CD4-positive, CD25-positive, alpha-beta regulatory T cell (primary cell): Measurements from ENCODE around the gene MAP2. TPM values are rescaled to one million over a fixed set of nuclear protein-coding genes. Genes with fewer than 3 reads are reported as not detected.
A peak's percentile ranks its signal among the peaks of the same experiment; 100 is the strongest.

Source experiments
- ATAC-seq, 2 donors: fragments of 150-1000 bp; cut with Tn5 transposase; one replicate each; pipeline ENCODE4 v1.10.0; 2021; ENCODE audit warnings: low read depth in 2 of 2, moderate number of reproducible peaks in 2 of 2, moderate library complexity in 1 of 2
- DNase-seq, 3 donors: peaks; one replicate each; pipeline versions ENCODE4 v3.0.0 to v3.0.0-alpha.2; 2012 to 2022; ENCODE audit warnings: mixed read lengths in 1 of 3
- H3K27ac ChIP-seq: one replicate; pipeline ENCODE4 v1.7.0; 2013; ENCODE audit warnings: mild to moderate bottlenecking, low read length; ENCODE audit not compliant: insufficient read depth, poor library complexity, severe bottlenecking
- H3K27me3 ChIP-seq: one replicate; pipeline ENCODE4 v1.7.0; 2013; ENCODE audit warnings: low read length; ENCODE audit not compliant: control insufficient read depth, insufficient read depth
- H3K36me3 ChIP-seq: one replicate; pipeline ENCODE4 v1.7.0; 2013; ENCODE audit warnings: mild to moderate bottlenecking, low read length, moderate library complexity; ENCODE audit not compliant: control insufficient read depth, insufficient read depth
- H3K4me1 ChIP-seq: 2 replicates; pipeline ENCODE4 v1.7.0; 2013; ENCODE audit warnings: mild to moderate bottlenecking, low read length; ENCODE audit not compliant: insufficient read depth, control insufficient read depth, poor library complexity, severe bottlenecking
- H3K4me3 ChIP-seq: one replicate; pipeline ENCODE4 v1.7.0; 2013; ENCODE audit warnings: low read depth, mild to moderate bottlenecking, low read length, moderate library complexity
- H3K9me3 ChIP-seq, 2 experiments: 1 replicate in 1 of 2; 2 replicates in 1 of 2; pipeline ENCODE4 v1.7.0; 2013; ENCODE audit warnings: low read length in 2 of 2, mild to moderate bottlenecking in 1 of 2, moderate library complexity in 1 of 2; ENCODE audit not compliant: control insufficient read depth in 2 of 2
- H3K27ac Mint-ChIP-seq, 3 donors: one replicate each; pipeline ENCODE4 v1.8.0; 2020 to 2022; ENCODE audit warnings: mild to moderate bottlenecking in 3 of 3, mixed read lengths in 3 of 3, moderate library complexity in 2 of 3
- H3K27me3 Mint-ChIP-seq: one replicate; pipeline ENCODE4 v1.8.0; 2022; ENCODE audit warnings: mild to moderate bottlenecking, mixed read lengths
- H3K36me3 Mint-ChIP-seq: one replicate; pipeline ENCODE4 v1.8.0; 2020; ENCODE audit warnings: mixed read lengths
- H3K4me1 Mint-ChIP-seq, 4 donors: one replicate each; pipeline ENCODE4 v1.8.0; 2020 to 2022; ENCODE audit warnings: mixed read lengths in 4 of 4, mild to moderate bottlenecking in 1 of 4
- H3K4me3 Mint-ChIP-seq, 4 donors: one replicate each; pipeline ENCODE4 v1.8.0; 2020 to 2022; ENCODE audit warnings: mild to moderate bottlenecking in 4 of 4, mixed read lengths in 4 of 4, moderate library complexity in 3 of 4
- H3K9me3 Mint-ChIP-seq, 7 donors: one replicate each; pipeline ENCODE4 v1.8.0; 2020 to 2022; ENCODE audit warnings: mixed read lengths in 7 of 7, mild to moderate bottlenecking in 3 of 7, moderate library complexity in 2 of 7
- polyA plus RNA-seq, 4 donors: library from polyadenylated mRNA; unstranded; fragments of 300-500 nt; fragmentation: Illumina TruSeq; gene quantifications; one replicate each; pipeline ENCODE4 v1.2.3, GENCODE V29; 2021
- total RNA-seq: library from RNA; stranded (reverse); gene quantifications from one replicate; pipeline ENCODE4 v1.2.3, GENCODE V29; 2022

The MAP2 gene
- total and polyA plus RNA-seq, 5 donors from 2014 or later, result 0.16 to 1.1 TPM; not detected in 3

- no peaks in the 10 kb centered on the region for H3K4me1 Mint-ChIP-seq
- no peaks in the 10 kb centered on the region for H3K36me3 Mint-ChIP-seq
- no peak for DNase-seq
- Histone ChIP-seq H3K9me3 (no peaks in the 10 kb centered on the region), H3K27me3 (no peaks in the 10 kb centered on the region), H3K4me1 (no peaks in the 10 kb centered on the region), H3K36me3 (no peaks in the 10 kb centered on the region), H3K27ac (no peak overlapping the region), H3K4me3 (no peak overlapping the region)
- H3K4me3 Mint-ChIP-seq, result no peak overlapping the region
- H3K9me3 Mint-ChIP-seq, result peaks cover 0 to 4% (median 0%) of the 10 kb centered on the region in 7 donors
- peaks cover 4% of the 10 kb centered on the region for H3K27me3 Mint-ChIP-seq
- no peak overlapping the region for H3K27ac Mint-ChIP-seq
- no peak for ATAC-seq
Observed at GRCh38 chr2:209687323-209687969, 263.6 kb downstream of the MAP2 start.

- Mint-ChIP-seq H3K36me3 (no peaks in the 10 kb centered on the region), H3K27ac (no peak overlapping the region), H3K4me3 (no peak overlapping the region), H3K9me3 (peaks cover 0 to 4% (median 0%) of the 10 kb centered on the region in 7 donors), H3K27me3 (peaks cover 4% of the 10 kb centered on the region), H3K4me1 (no peaks in the 10 kb centered on the region)
- Histone ChIP-seq H3K36me3 (no peaks in the 10 kb centered on the region), H3K9me3 (no peaks in the 10 kb centered on the region), H3K27me3 (no peaks in the 10 kb centered on the region), H3K4me1 (no peaks in the 10 kb centered on the region), H3K27ac (no peak overlapping the region), H3K4me3 (no peak overlapping the region)
- ATAC-seq (no peak), DNase-seq (no peak)
Observed at GRCh38 chr2:209688385-209688784, 264.5 kb downstream of the MAP2 start.

- no peaks in the 10 kb centered on the region for H3K36me3 Mint-ChIP-seq
Observed at GRCh38 chr2:209690029-209690754, 266.3 kb downstream of the MAP2 start.

GRCh38 chr2:209694748-209695147 is 270.9 kb downstream of the MAP2 start:
- Histone ChIP-seq H3K27ac (no peak overlapping the region), H3K27me3 (no peaks in the 10 kb centered on the region), H3K4me3 (no peak overlapping the region), H3K36me3 (no peaks in the 10 kb centered on the region), H3K4me1 (no peaks in the 10 kb centered on the region), H3K9me3 (no peaks in the 10 kb centered on the region)
- peaks cover 3 to 7% (median 6%) of the 10 kb centered on the region in 4 donors for H3K4me1 Mint-ChIP-seq
- no peak for ATAC-seq
- no peak overlapping the region for H3K4me3 Mint-ChIP-seq
- no peaks in the 10 kb centered on the region for H3K36me3 Mint-ChIP-seq
- no peak overlapping the region for H3K27ac Mint-ChIP-seq
- H3K9me3 Mint-ChIP-seq, result peaks cover 0 to 5% (median 3%) of the 10 kb centered on the region in 7 donors
- DNase-seq, result no peak
- no peaks in the 10 kb centered on the region for H3K27me3 Mint-ChIP-seq

More at GRCh38 chr2:209690029-209690754, 266.3 kb downstream of the MAP2 start:
- H3K27me3 Mint-ChIP-seq, result peaks cover 4% of the 10 kb centered on the region
- no peak overlapping the region for H3K4me3 Mint-ChIP-seq
- peaks cover 0 to 5% (median 3%) of the 10 kb centered on the region in 7 donors for H3K9me3 Mint-ChIP-seq
- no peak overlapping the region for H3K27ac ChIP-seq
- H3K36me3 ChIP-seq, result no peaks in the 10 kb centered on the region
- H3K27me3 ChIP-seq, result no peaks in the 10 kb centered on the region
- H3K9me3 ChIP-seq, result no peaks in the 10 kb centered on the region
- no peak overlapping the region for H3K4me3 ChIP-seq
- no peaks in the 10 kb centered on the region for H3K4me1 Mint-ChIP-seq
- no peak overlapping the region for H3K27ac Mint-ChIP-seq
- ATAC-seq (no peak), DNase-seq (no peak)
- H3K4me1 ChIP-seq, result no peaks in the 10 kb centered on the region

GRCh38 chr2:209696836-209697711 is 273.2 kb downstream of the MAP2 start:
- Mint-ChIP-seq H3K4me1 (peaks cover 3 to 7% (median 6%) of the 10 kb centered on the region in 4 donors), H3K9me3 (peaks cover 0 to 5% (median 3%) of the 10 kb centered on the region in 7 donors), H3K4me3 (peak overlapping the region in 2 of 4 donors; percentile 3 to 4), H3K27me3 (no peaks in the 10 kb centered on the region), H3K36me3 (no peaks in the 10 kb centered on the region), H3K27ac (no peak overlapping the region)
- DNase-seq (peak in 1 of 3 donors; percentile 31), ATAC-seq (no peak)
- no peaks in the 10 kb centered on the region for H3K9me3 ChIP-seq
- no peak overlapping the region for H3K27ac ChIP-seq
- H3K27me3 ChIP-seq, result no peaks in the 10 kb centered on the region
- H3K36me3 ChIP-seq, result no peaks in the 10 kb centered on the region
- H3K4me1 ChIP-seq, result no peaks in the 10 kb centered on the region
- H3K4me3 ChIP-seq, result peak overlapping the region; percentile 35

- H3K27me3 ChIP-seq, result no peaks in the 10 kb centered on the region
- H3K4me3 ChIP-seq, result no peak overlapping the region
- Mint-ChIP-seq H3K9me3 (peaks cover 0 to 2% (median 0%) of the 10 kb centered on the region in 7 donors), H3K27me3 (no peaks in the 10 kb centered on the region), H3K36me3 (no peaks in the 10 kb centered on the region), H3K4me3 (no peak overlapping the region), H3K27ac (no peak overlapping the region), H3K4me1 (peaks cover 0 to 5% (median 0%) of the 10 kb centered on the region in 4 donors)
- DNase-seq (no peak), ATAC-seq (no peak)
- H3K4me1 ChIP-seq, result no peaks in the 10 kb centered on the region
- no peaks in the 10 kb centered on the region for H3K36me3 ChIP-seq
- no peaks in the 10 kb centered on the region for H3K9me3 ChIP-seq
- H3K27ac ChIP-seq, result no peak overlapping the region
Observed at GRCh38 chr2:209702775-209703174, 278.9 kb downstream of the MAP2 start.

GRCh38 chr2:209713219-209713618 is 289.4 kb downstream of the MAP2 start:
- no peaks in the 10 kb centered on the region for H3K9me3 ChIP-seq
- H3K4me1 Mint-ChIP-seq, result no peaks in the 10 kb centered on the region
- no peak overlapping the region for H3K27ac Mint-ChIP-seq
- no peak overlapping the region for H3K27ac ChIP-seq
- peaks cover 0 to 3% (median 0%) of the 10 kb centered on the region in 7 donors for H3K9me3 Mint-ChIP-seq
- H3K27me3 ChIP-seq, result no peaks in the 10 kb centered on the region
- H3K36me3 ChIP-seq, result no peaks in the 10 kb centered on the region
- no peaks in the 10 kb centered on the region for H3K36me3 Mint-ChIP-seq
- no peaks in the 10 kb centered on the region for H3K4me1 ChIP-seq
- no peak overlapping the region for H3K4me3 Mint-ChIP-seq
- no peaks in the 10 kb centered on the region for H3K27me3 Mint-ChIP-seq
- ATAC-seq (no peak), DNase-seq (no peak)
- H3K4me3 ChIP-seq, result no peak overlapping the region
